ENCODE measurements around the gene ALB. TPM values are rescaled to one million over a fixed set of nuclear protein-coding genes. Genes with fewer than 3 reads are reported as not detected.

ALB gene
- total RNA-seq, 1 donor from 2014 or later: not detected

DNA sequence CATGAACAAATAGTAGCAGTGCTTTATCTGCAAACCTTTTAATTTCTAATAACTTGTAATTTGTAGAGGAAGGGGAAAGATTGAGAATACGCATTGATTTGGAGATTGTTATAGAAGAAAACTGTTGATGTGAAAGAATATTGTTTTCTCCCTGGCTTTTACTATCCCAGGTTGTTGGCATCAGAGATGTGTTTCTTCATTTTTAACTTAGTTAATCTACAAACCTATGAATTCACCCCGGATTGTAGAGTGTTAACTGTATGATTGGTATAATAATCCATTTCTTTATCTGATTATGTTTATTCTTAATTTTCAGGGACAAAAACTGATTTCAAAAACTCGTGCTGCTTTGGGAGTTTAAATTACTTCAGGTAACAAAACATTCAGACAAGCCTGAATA is 50.8 kb downstream of the ALB start:
- peaks cover 17% of the 10 kb centered on the region for H3K27me3 Mint-ChIP-seq (ENCODE audit: low read depth)
- peaks cover 9% of the 10 kb centered on the region for H3K4me1 Mint-ChIP-seq (ENCODE audit: low read depth)
- no peak overlapping the region for H3K4me3 Mint-ChIP-seq (ENCODE audit: unreplicated experiment)
- H3K36me3 Mint-ChIP-seq (ENCODE audit: low read depth): no peaks in the 10 kb centered on the region
- DNase-seq (ENCODE audit: low spot score): no peak
- H3K27ac Mint-ChIP-seq (ENCODE audit: unreplicated experiment): no peak overlapping the region
- no peaks in the 10 kb centered on the region for H3K9me3 Mint-ChIP-seq (ENCODE audit: low read depth)
- TF ChIP-seq, protein P1, sequence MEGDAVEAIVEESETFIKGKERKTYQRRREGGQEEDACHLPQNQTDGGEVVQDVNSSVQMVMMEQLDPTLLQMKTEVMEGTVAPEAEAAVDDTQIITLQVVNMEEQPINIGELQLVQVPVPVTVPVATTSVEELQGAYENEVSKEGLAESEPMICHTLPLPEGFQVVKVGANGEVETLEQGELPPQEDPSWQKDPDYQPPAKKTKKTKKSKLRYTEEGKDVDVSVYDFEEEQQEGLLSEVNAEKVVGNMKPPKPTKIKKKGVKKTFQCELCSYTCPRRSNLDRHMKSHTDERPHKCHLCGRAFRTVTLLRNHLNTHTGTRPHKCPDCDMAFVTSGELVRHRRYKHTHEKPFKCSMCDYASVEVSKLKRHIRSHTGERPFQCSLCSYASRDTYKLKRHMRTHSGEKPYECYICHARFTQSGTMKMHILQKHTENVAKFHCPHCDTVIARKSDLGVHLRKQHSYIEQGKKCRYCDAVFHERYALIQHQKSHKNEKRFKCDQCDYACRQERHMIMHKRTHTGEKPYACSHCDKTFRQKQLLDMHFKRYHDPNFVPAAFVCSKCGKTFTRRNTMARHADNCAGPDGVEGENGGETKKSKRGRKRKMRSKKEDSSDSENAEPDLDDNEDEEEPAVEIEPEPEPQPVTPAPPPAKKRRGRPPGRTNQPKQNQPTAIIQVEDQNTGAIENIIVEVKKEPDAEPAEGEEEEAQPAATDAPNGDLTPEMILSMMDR (IDR thresholded peaks at IDR 0.05): no peak

DNA sequence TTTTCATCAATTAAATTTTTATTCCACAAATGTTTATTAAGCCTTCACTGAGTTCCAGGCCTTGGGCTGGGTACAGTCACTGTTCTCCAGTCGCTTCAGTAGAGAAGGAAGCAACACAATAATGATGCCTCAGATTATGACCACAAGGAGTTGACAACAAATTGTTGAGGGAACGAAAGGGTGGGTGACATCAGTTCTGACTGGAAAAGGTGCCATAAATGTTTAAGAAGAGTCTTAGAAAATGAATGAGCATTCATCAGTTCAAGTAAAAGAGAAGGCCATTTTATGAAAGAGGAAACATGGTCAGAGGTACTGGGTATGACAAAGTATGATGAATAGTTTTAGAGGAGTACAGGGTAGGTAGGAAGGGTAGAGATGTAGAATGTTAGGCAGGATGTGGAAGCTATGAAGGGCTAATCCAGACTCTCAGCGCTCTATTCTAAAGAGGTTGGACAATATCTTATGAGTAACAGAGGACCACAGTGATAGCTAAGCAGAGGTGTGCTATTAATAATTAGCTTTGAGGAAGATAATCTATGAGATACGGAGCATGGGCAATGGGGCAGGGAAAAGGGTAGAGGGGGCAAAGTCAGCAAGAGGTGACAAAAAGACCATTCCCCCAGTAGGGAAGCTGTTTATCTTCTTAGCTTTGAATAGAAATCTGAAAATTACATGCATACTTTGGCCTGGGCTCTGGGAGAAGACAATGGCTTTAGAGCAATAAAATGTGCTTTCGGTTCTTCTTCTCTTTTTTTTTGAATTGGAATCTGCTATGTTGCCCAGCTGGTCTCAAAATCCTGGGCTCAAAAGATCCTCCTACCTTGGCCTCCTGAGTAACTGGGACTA is 52.3 kb downstream of the ALB start:
- H3K27ac Mint-ChIP-seq (ENCODE audit: unreplicated experiment): no peak overlapping the region
- DNase-seq (ENCODE audit: low spot score): no peak
- peaks cover 19% of the 10 kb centered on the region for H3K27me3 Mint-ChIP-seq (ENCODE audit: low read depth)
- TF ChIP-seq, protein P1 (IDR thresholded peaks at IDR 0.05): no peak
- H3K4me1 Mint-ChIP-seq (ENCODE audit: low read depth): no peaks in the 10 kb centered on the region
- H3K9me3 Mint-ChIP-seq (ENCODE audit: low read depth): no peaks in the 10 kb centered on the region
- no peaks in the 10 kb centered on the region for H3K36me3 Mint-ChIP-seq (ENCODE audit: low read depth)
- H3K4me3 Mint-ChIP-seq (ENCODE audit: unreplicated experiment): no peak overlapping the region

DNA sequence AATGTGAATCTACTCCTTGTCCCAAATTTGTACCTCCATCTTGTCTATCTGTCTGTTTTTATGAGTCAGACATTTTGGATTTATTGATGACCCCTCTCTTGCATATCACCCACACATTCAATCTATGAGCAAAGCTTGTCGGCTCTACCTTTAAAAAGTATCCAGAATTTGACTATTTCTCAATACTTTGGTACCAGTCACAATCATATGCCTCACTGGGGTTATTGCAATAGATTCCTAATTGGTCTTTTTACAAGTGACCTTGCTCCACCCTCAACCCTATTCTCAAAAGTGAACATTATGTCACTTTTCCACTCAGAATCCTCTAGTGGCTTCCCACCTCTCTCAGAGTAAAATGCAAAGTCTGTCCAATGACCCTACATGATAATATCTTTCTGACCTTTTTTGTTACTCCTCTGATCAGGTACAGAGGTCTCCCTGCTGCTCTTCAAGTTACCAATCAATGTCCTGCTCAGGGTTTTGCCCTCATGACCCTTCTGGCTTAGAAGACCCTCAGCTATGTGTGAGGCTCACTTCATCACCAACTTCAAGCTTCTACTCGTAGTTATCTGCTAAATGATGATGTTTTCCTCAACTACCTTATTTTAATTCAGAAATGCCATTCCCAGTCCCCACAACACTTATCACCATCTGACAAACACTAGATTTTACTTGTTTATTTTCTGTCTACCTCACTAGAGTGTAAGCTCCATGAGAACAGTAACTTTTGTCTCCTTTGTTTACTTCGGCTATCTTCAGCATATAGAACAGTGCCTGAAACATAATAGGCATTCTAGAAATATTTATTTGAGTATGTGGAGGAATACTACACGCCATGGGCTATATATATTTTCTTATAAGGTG is 54.3 kb downstream of the ALB start:
- no peak for DNase-seq (ENCODE audit: low spot score)
- Mint-ChIP-seq H3K4me1 (ENCODE audit: low read depth) (no peaks in the 10 kb centered on the region), H3K27me3 (ENCODE audit: low read depth) (peaks cover 21% of the 10 kb centered on the region), H3K4me3 (ENCODE audit: unreplicated experiment) (no peak overlapping the region), H3K27ac (ENCODE audit: unreplicated experiment) (no peak overlapping the region), H3K36me3 (ENCODE audit: low read depth) (no peaks in the 10 kb centered on the region), H3K9me3 (ENCODE audit: low read depth) (no peaks in the 10 kb centered on the region)
- TF ChIP-seq, protein P1 (IDR thresholded peaks at IDR 0.05): no peak

DNA sequence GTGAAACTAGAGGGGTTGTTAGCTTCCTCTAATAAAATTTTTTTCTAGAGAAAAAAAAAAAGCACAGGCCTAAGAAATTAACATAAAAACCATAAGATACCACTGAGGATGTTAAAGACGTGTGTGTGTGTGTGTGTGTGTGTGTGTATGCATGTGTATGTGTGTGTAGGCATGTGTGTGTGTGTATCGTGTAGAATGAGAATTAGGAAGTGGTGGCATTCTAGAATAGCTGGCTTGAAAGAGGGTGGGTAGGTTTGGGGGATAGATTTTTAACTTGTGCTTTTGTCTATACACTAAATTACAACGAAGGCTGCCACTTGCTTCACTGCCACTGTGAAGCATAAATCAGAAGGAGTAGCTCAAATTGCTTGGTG is 54.9 kb downstream of the ALB start:
- H3K36me3 Mint-ChIP-seq (ENCODE audit: low read depth): no peaks in the 10 kb centered on the region
- DNase-seq (ENCODE audit: low spot score): no peak
- no peaks in the 10 kb centered on the region for H3K4me1 Mint-ChIP-seq (ENCODE audit: low read depth)
- peaks cover 23% of the 10 kb centered on the region for H3K27me3 Mint-ChIP-seq (ENCODE audit: low read depth)
- no peak overlapping the region for H3K4me3 Mint-ChIP-seq (ENCODE audit: unreplicated experiment)
- no peak overlapping the region for H3K27ac Mint-ChIP-seq (ENCODE audit: unreplicated experiment)
- no peaks in the 10 kb centered on the region for H3K9me3 Mint-ChIP-seq (ENCODE audit: low read depth)
- TF ChIP-seq, protein P1 (IDR thresholded peaks at IDR 0.05): no peak

DNA sequence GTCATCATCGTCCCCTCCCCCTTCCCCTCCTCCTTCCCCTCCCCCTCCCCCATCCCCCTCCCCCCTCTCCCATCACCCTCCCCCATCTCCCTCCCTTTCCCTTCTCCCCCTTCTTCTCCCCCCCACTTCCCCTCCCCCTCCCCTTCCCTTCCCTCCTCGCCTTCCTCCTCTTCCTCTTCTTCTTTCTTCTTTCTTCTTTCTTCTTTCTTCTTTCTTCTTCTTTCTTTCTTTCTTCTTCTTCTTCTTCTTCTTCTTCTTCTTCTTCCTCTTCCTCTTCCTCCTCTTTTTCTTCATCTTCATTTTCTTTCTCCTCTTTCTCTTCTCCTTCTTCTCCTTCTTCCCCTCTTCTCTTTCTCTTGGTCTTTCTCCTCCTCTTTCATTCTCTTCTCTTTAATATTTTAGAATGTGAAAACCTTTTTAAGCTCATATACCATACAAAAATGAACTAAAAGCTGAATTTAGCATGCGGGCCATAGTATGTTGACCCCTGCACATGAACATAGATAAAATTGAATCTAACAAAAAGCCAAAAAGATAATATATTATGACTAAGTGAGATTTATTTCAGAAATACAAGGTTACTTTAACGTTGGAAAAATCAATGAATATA is 56.9 kb downstream of the ALB start:
- H3K4me3 Mint-ChIP-seq (ENCODE audit: unreplicated experiment): no peak overlapping the region
- no peak overlapping the region for H3K27ac Mint-ChIP-seq (ENCODE audit: unreplicated experiment)
- TF ChIP-seq, protein P1 (IDR thresholded peaks at IDR 0.05): no peak
- no peaks in the 10 kb centered on the region for H3K4me1 Mint-ChIP-seq (ENCODE audit: low read depth)
- peaks cover 29% of the 10 kb centered on the region for H3K27me3 Mint-ChIP-seq (ENCODE audit: low read depth)
- H3K36me3 Mint-ChIP-seq (ENCODE audit: low read depth): no peaks in the 10 kb centered on the region
- DNase-seq (ENCODE audit: low spot score): no peak
- no peaks in the 10 kb centered on the region for H3K9me3 Mint-ChIP-seq (ENCODE audit: low read depth)
